GM18870 (cell line): ENCODE data around the gene TMEM74B.

Experiments used
- ATAC-seq: cut with Tn5 transposase; IDR thresholded peaks from one replicate; pipeline ENCODE4 v1.9.1; 2021; ENCODE audit warnings: moderate library complexity; ENCODE audit not compliant: unreplicated experiment

Gene TMEM74B

DNA sequence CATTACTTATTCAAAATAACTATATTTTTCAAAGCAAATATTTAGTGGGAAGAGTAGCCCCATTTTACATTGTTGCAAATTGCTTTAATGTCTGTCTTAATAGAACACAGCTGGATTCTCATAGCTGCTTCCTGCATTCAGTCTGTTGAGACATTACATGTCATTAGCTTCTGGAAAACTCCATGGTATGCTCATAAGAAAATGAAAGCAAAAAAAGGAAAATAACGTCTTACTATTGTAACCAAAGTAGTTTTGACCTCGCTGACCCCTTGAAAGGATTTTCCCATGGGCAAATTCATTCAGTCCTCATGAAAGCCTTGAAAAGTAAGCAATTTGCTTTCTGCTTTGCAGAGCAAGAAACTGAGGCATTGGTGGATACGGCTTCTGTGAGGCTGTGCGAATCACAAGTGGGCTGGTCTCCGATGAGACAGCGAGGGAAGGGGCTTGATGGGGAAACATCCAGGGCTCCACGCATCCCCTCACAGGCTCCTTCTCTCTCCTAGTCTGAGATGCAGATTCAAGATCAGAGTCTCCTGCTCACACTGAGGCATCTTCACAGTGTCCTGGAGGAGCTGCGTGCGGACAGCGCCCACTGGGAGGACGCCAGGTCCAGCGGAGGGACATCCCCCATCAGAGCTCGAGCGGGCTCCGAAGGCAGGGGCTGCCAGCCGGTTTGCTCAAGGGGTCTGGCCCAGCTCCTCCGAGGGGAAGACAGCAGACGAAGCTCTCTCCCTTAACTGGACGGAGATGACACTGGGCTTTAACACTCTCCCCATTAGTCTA lies 21.8 kb upstream of the TMEM74B start:
- ATAC-seq, result no peak

DNA sequence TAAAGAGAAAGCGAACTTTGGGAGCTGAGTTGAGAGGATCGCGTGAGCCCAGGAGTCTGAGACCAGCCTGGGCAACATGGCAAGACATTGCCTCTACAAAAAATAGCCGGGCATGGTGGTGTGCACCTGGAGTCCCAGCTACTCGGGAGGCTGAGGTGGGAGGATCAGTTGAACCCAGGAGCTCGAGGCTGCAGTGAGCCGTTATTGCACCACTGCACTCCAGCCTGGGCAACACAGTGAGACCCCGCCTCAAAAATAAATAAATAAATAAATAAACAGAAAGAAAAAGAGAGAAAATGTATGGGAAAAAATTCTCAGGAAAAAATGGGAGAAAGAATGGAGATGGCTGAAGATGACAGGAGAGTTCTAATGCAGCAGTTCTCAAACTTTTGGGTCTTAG lies 21.0 kb upstream of the TMEM74B start:
- ATAC-seq, result no peak

DNA sequence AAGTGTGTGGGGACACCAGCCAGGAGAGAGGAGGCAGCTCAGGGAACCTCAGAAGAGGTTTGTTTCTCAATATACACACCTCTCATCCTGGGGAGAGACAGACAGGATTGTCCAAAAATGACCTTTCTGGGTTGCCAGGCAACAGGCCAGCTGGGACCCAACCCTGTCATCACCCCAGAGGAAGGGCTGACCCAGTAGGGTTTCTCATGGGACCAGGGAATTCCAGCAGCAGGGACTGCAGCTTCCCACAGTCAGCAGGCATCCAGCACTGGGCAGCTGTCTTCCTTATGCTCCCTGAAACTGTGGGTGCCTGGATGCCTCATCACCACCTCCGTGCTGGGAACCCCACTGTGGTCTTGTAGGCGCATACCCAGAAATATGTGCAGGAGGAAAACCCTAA lies 19.8 kb upstream of the TMEM74B start:
- no peak for ATAC-seq

DNA sequence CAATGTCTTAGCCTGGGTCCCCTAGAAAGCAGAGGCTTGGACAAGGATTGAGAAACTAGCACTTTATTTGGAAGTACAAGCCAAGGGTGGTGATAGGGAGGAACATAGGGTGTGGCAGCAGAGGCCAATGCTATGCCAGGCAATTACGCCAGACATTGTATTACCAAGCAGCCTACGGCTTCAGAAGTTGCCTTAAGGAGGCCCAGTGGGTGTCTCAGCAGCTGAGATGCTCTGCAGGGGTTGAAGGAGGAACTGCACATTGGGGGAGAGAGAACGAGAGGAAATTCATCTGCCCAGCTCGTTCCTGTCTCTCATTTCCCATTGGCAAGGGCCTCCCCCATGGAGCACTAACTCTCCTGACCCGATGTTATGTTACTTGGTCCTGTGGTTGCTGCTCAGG lies 19.3 kb upstream of the TMEM74B start:
- ATAC-seq, result no peak

DNA sequence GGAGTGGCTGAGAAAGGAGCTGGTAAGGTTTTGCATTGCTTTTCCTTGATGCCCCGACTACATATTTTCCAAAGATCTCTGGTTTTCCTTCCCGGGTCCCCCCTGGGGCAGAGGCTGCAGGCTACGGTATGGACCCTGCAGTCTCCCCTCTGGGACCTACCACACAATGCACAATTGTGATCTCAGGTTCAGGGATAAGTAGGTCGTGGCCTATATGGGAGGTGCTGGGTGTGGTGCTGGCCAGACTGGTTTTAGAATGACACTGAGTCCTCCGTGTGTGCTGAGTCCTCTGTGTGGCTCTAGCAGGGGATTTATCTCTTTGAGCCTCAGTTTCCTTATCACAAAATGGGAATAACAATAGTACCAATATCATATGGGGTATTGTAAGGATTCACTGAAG lies 18.8 kb upstream of the TMEM74B start:
- ATAC-seq, result no peak

DNA sequence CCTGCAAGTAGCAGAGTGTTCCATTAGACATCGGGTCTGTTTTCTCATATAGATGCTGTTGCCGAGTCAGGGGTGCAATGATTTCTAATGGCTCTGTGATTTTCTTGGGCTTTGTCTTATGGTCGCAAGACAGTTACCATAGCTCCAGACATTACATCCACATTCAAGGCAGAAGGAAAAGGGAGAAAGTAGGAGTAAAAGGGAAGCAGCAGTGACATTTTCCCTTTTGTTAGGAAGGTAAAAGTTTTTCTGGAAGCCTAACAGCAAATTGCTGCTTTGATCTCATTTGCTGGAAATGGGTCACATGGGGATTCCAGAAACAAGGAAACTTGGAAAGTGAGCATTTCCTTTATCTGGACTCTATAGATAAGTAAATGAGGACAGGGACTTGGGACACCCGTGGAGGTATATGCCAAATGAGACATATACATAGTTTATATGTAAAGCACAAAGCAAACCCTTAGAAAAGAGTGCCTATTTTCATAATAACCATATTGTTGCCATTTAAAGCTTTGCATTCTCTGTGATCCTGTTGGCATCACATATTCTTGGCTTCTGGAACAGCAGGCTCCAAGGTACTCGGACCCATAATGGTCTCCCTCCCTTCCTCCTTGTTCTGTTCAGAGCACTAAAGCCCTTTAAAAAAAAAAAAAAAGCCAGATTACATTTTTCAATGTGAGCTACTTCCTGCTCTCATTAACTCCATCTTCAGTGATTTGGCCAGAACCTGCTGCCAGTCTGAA lies 18.2 kb upstream of the TMEM74B start, which contains the start of gene C20orf202:
Gene C20orf202, plus strand, starts transcription at position 693 of the 743 bp plus-strand sequence. CDS start 132 bp downstream, outside the sequence.
- no peak for ATAC-seq

DNA sequence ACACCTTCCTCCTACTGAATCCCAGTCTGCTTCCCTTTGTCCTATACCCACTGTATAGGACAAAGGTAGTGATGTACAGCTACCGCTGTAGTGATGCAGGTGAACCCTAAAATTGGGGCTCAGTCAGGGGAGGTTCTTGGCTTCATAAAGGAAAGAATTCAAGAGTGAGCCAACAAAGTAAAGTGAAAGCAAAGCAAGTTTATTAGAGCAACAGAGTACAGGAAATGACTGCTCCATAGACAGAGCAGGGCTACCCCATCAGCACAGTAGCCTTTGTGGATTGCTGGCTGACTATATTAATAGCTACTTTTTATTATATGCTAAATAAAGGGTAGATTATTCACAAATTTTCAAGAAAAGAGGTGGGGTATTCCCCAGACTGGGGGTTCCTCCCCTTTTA lies 15.2 kb upstream of the TMEM74B start:
- ATAC-seq, result no peak

DNA sequence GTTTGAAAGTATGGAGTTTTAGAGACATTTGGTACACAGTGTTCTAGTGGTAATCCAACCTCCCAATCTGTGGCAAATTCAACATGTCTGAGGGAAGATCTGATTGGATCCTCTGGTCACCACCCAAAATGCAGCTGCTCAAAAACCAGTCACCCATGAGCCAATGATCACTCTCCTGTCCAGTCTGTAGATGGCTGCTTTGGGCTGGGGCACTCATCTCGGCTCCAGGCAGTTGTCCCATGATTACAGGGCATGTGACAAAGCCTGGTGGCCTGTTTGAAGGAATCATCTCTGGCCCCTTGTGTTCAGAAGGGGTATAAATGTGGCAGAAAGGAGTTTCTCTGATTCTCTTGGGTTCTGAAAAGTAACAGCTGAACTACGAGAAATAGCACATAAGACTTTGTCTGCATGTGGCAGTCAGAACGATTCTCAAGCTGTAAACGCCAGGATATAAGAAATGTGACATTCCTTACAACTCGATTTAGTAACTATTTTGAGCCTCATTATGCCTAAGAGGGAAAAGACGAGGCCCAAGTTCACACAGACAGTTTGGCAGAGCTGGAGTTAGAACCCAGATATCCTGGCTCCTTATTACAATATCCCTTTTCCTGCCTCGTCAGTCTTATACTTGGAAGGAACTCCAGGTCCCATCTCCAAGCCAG lies 14.6 kb upstream of the TMEM74B start:
- no peak for ATAC-seq

DNA sequence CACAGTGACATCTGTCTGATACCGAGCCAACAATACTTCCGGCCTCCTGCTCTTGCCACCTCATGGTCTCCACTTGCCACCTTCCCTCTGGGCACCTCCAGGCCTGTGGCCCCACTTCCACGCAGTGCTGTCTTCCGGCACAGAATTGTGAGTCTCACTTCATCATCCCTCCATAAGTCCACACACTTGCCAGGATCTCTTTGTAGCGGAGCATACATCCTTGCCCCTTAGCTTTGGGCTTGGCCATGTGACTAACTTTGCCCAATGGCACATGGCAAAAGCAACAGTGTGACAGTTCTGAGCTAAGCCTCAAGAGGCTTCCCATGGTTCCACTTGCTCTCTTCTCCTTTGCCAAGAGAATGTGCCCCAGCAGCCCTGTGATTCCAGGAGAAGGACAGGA lies 14.0 kb upstream of the TMEM74B start:
- ATAC-seq, result no peak

DNA sequence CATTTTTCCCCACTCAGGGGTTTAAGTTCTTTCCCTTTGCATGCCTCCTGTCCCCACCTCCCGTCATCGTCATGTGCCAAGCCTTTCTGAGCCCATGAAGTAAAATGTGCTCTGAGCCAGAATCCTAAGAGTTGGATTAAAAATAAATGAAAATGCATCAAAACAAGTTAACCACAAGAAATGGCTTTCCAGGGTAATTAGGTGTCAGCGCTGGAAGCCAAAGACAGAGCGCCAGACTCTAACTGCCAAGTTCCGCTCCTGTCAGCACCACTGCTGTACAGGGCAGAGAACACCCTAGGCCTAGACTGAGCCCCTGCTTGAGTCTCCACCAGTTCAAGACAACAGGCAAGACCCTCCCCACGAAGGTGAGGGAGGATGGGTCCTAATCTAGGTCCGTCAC lies 13.0 kb upstream of the TMEM74B start:
- no peak for ATAC-seq

DNA sequence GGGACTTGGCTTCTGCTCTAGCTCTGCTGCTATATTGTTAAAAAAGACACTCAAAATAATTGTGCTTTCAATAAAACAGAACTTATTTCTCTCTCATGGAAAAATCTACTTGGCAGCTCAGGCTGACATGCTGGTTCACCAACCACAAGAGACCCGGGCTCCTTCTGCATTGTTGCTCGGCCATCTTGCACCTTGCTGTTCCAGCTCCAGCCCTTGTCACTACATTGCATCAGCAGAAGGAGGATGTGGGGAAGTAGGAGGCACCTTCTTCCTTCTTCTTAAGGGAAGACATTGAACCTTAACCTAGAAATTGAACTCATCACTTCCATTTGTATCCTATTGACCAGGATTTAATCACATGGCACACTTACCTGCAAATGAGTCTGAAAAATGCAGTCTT lies 11.9 kb upstream of the TMEM74B start:
- no peak for ATAC-seq

DNA sequence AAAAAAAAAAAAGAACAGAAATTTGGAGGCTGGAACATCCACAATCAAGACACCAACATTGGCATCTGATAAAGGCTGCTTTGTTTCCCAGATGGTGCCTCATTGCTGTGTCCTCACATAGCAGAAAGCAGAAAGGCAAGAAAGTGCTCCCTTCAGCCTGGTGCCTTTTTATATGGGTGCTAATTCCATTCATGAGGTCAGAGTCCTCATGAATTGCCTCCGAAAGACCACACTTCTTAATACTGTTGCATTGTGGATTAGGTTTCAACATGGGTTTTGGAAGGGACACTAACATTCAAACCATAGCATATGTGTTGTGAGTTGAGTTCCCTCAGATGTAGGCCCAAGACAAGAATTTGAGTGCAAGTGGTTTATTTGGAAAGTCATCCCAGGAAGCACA lies 10.4 kb upstream of the TMEM74B start:
- ATAC-seq, result no peak

DNA sequence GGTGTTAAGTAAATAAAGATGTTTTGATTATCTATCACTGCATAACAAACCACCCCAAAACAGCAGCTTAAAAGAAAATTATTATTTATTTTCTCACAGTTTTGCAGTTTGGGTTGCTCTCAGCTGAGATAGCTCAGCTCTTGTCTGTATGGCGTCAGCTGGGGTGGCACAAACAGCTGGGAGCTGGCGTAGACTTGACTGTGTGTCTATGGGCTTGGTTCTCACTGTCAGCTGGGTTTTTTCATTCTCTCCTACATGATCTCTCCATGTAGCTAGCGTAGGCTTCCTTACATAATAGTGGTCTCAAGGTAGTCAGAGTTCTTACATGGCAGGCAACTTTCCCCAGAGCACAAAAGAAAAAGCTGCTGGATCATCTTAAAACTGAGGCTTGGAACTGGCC lies 6.5 kb upstream of the TMEM74B start:
- no peak for ATAC-seq

DNA sequence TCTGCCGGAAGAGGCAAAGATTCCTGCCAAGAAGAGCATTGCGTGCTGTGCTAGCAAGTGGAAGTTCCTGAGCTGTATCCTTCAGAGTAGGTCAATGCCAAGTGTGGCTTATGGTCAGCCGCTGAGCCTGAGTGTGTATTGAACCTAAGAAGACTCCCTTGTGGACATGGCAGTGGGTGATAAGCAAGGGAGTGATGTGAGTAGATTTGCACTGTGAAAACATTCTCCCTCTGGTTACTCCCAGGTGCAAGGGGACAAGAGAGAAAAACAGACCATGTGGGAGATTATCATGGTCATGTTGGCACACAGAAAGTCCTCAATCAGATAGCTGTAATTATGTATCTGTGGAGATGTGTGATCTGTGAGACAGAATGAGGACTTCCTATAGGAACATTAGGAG lies 6.1 kb upstream of the TMEM74B start:
- ATAC-seq, result no peak

DNA sequence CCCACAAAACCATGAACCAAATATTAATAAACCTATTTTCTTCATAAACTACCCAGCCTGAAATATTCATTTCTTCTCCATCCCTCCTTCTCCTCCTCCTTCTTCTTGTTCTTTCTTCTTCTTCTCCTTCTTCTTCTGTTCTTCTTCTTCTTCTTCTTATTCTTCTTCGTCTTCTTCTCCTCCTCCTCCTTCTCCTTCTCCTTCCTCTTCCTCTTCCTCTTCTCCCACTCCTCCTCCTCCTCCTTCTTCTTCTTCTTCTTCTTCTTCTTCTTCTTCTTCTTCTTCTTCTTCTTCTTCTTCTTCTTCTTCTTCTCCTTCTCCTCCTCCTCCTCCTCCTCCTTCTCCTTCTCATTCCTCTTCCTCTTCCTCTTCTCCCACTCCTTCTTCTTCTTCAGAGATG lies 5.0 kb upstream of the TMEM74B start:
- no peak for ATAC-seq

DNA sequence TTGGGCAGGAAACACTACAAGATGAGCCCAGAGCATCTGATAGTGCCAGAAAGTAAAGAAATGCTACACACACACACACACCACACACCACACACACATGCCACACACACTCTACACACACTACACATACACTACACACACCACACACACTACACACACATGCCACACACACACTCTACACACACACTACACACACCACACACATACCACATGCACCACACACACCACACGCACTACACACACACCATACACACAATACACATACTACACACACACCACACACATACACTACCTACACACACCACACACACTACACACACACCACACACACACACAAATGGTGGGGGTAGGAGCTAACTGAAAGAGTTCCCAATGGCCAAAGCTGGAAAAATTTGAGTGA lies 3.6 kb upstream of the TMEM74B start:
- no peak for ATAC-seq

DNA sequence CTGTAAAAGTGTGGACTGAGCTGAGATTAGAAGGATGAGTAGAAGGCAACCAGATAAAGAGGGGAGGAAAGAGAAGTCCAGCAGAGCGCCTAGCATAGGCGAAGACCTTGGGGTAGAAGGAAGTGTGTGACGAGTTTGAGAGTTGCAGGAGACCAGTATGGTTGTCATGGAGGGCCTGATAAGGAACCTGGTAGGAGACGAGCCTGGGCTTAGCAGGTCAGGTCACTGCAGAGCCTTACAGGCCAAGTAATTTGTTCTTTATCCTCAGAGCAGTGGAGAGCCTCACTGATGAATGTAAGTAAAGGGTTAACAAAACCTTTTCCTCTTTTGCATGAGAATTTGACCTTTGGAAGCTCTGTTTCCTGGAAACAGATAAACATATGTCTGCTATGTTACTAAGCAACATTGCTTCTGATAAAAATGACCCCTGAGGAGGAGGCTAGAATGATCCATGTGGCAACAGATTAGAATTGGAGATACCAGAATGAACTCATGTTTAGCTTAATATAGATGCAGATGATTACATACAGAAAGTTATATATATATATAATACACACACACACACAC lies 2.9 kb upstream of the TMEM74B start:
- no peak for ATAC-seq

DNA sequence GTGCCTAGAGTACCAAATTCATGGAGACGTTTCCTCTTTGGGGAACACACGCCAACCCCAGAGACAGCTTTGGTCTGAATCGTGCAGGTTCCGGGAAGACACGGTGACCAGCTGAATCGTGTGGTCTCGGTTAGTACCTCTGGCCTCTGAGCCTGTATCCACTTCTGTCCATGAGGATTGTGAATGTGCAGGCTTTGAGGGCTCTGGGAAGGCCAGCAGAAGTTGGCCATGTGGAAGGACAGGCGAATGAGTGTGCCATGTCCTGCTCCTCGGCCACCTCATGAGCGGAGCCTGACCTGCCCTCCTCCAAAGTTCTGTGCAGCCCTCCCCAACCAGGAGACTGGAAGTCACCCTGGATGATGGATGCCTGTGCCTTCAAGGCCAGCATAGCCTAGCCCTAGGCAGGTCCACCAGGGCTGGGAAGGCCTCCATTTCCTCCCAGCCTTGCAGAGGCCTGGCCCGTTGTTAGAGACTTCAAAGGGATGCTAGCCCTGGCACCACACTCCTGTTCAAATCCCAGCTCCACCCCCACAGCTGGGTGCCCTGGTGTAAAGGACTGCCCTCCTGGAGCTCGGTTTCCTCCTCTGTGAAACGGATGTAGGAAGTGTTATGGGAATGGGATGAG lies 1.7 kb upstream of the TMEM74B start:
- ATAC-seq, result no peak

DNA sequence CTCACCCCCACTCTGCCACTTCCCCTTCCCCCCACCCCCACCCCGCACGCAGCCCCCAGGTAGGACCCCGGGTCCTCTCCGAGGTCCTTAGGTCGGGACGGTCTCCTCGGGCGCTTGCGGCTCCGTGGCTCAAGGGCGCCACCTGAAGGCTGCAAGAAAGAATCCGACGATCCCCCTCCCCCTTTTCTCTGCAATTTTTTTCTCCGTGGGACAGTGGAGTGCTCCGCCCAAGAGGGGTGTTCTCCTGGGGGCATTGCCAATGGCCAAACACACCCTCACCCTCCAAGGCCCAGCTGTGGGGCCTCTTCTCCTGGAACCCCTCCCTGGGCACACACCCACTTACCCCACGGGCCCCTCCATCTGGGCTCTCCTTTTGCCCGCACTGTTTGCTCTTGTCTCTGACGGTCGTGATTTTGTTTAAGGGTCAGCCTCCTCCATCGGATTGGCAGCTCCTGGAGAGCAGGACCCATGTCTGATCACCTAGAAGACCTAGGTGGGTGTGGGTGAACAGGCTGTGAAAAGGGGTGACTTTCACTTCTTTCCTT lies 1.1 kb upstream of the TMEM74B start:
- no peak for ATAC-seq

DNA sequence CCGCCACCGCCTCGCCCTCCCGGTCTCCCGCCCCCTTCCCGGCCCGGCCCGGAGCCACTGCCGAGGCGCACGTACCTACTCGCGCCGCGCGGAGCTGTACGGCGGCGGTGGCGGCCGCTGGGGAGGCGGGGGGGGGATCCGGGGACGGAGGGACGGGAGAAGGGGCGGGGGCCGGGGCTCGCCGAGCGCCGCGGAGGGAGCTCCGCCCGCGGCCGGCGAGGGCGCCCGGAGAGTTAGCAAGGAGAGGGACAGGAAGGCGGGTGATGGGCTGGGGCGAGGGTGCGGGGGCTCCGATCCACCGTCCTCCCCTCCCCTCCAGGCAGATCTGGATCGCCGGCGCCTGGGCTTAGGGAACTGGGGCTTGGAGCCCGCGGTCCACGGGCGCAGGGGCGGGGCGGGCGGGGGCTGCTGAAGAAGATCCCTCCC lies 548 bp upstream of the TMEM74B start:
- no peak for ATAC-seq

DNA sequence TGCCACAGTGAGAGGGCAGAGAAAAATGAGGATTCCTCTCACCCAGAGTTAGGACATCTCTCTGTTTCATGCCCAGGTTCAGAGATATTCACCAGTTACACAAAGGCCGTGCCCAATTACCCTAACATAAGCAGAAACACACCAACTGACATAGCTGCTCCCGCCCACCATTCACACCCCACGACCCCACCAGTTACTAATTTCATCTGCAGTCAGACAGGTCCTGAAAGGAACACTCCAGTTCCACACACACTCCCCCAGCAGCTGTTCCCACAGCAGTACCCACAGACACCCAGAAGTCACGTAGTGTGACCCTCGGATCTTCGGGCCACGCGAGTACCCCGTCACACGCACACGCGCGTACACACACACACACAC lies 532 bp downstream of the TMEM74B start:
- ATAC-seq, result no peak
